22Rv1 (cell line): ENCODE results near the gene C4A.
"Not testable (repeated sequence)": the region's sequence is repeated elsewhere in the genome, so short reads cannot be mapped to it uniquely, and the experiment has no call there.

ENCODE experiments used
- CTCF ChIP-seq: fragments of 450-650 bp; IDR thresholded peaks from 2 replicates; pipeline ENCODE4 v1.5.1; 2017; ENCODE audit warnings: mild to moderate bottlenecking
- ZFX ChIP-seq: fragments of 450-650 bp; IDR thresholded peaks from 2 replicates; pipeline ENCODE4 v1.6.1; 2017; ENCODE audit warnings: antibody characterized with exemption, borderline replicate concordance

GRCh38 chr6:31980998-31981397, 859 bp upstream of the C4A start:
- not testable (repeated sequence) for TF ChIP-seq CTCF, ZFX
